HepG2 (cell line): Measurements from ENCODE around the gene PROC. TPM values are rescaled to one million over a fixed set of nuclear protein-coding genes. Genes with fewer than 3 reads are reported as not detected.

Experiments
- AGO2 ChIP-seq: fragments of 200-400 bp; formaldehyde crosslinking; optimal IDR thresholded peaks from 2 replicates; pipeline ENCODE3; 2017; ENCODE audit warnings: mild to moderate bottlenecking, low read depth, low read length, moderate library complexity
- BATF2 ChIP-seq: sonication (generic); formaldehyde crosslinking; IDR thresholded peaks from 2 replicates; pipeline ENCODE4 v1.8.0; 2022; ENCODE audit warnings: mild to moderate bottlenecking, missing genetic modification reagents, moderate library complexity
- DNMT1 ChIP-seq: sonication (generic); formaldehyde crosslinking; IDR thresholded peaks from 2 replicates; pipeline ENCODE4 v1.5.1; 2020; ENCODE audit warnings: mild to moderate bottlenecking, missing genetic modification reagents
- HHEX ChIP-seq: IDR thresholded peaks from 2 replicates; pipeline ENCODE4 v1.6.1; 2016; ENCODE audit warnings: control low read depth
- HMG20B ChIP-seq: conservative IDR thresholded peaks from 2 replicates; pipeline ENCODE4 v1.6.1; 2016; ENCODE audit warnings: missing genetic modification reagents, missing compliant biosample characterization
- KAT7 ChIP-seq: IDR thresholded peaks from 2 replicates; pipeline ENCODE4 v1.6.1; 2018; ENCODE audit warnings: borderline replicate concordance, missing compliant biosample characterization
- KIAA2018 ChIP-seq: sonication (generic); formaldehyde crosslinking; IDR thresholded peaks from 2 replicates; pipeline ENCODE4 v1.5.0; 2020; ENCODE audit warnings: mild to moderate bottlenecking, missing genetic modification reagents, borderline replicate concordance
- NFKB2 ChIP-seq: sonication (generic); formaldehyde crosslinking; IDR thresholded peaks from 2 replicates; pipeline ENCODE4 v1.4.0; 2020; ENCODE audit warnings: missing genetic modification reagents, borderline replicate concordance
- PITX1 ChIP-seq: sonication (generic); formaldehyde crosslinking; IDR thresholded peaks from 2 replicates; pipeline ENCODE4 v1.5.1; 2020; ENCODE audit warnings: mild to moderate bottlenecking, missing genetic modification reagents
- POLR2AphosphoS5 ChIP-seq: IDR thresholded peaks from 2 replicates; pipeline ENCODE4 v1.6.1; 2012; ENCODE audit warnings: low read depth, low read length
- RBM39 ChIP-seq: fragments of 200-400 bp; formaldehyde crosslinking; IDR thresholded peaks from one replicate; pipeline ENCODE4 v1.6.1; 2018; ENCODE audit warnings: antibody characterized with exemption, mild to moderate bottlenecking, low read depth, low read length; ENCODE audit not compliant: poor library complexity, severe bottlenecking
- ZBTB44 ChIP-seq: sonication (generic); formaldehyde crosslinking; IDR thresholded peaks from 2 replicates; pipeline ENCODE4 v1.4.0; 2020; ENCODE audit warnings: missing genetic modification reagents
- ZNF33B ChIP-seq: sonication (generic); formaldehyde crosslinking; IDR thresholded peaks from 2 replicates; pipeline ENCODE4 v1.5.1; 2020; ENCODE audit warnings: mild to moderate bottlenecking, missing genetic modification reagents
- ZNF513 ChIP-seq: sonication (generic); formaldehyde crosslinking; conservative IDR thresholded peaks from 2 replicates; pipeline ENCODE4 v1.5.0; 2020; ENCODE audit warnings: missing genetic modification reagents
- ZNF547 ChIP-seq: sonication (generic); formaldehyde crosslinking; IDR thresholded peaks from 2 replicates; pipeline ENCODE4 v1.5.1; 2020; ENCODE audit warnings: mild to moderate bottlenecking, missing genetic modification reagents
- ZNF567 ChIP-seq: sonication (generic); formaldehyde crosslinking; IDR thresholded peaks from 2 replicates; pipeline ENCODE4 v1.8.1; 2023; ENCODE audit warnings: mild to moderate bottlenecking, missing genetic modification reagents, borderline replicate concordance
- ZNF724P ChIP-seq: sonication (generic); formaldehyde crosslinking; IDR thresholded peaks from 2 replicates; pipeline ENCODE4 v1.8.0; 2022; ENCODE audit warnings: missing genetic modification reagents, borderline replicate concordance
- polyA plus RNA-seq, 8 experiments: library from polyadenylated mRNA; depleted of rRNA in 3 of 8; stranded (reverse) in 7 of 8; unstranded in 1 of 8; fragments of >200 nt; fragmentation: Illumina TruSeq in 4 of 8; extraction: Trizol in 4 of 8; gene quantifications; 2 replicates each; pipeline versions ENCODE4 v1.2.1 to v1.2.3, GENCODE V29; 2011 to 2016; ENCODE audit warnings: low read depth in 4 of 8, missing spikeins in 1 of 8, mixed read lengths in 1 of 8; ENCODE audit not compliant: insufficient read depth in 1 of 8
- total RNA-seq, 5 experiments: library from RNA; depleted of rRNA; stranded (reverse); fragments of >200 nt; fragmentation: Illumina TruSeq; extraction: Trizol; gene quantifications; 2 replicates each; pipeline ENCODE4 v1.2.3, GENCODE V29; 2016; ENCODE audit warnings: low read depth in 1 of 5

PROC gene
- total and polyA plus RNA-seq, 2 of the 13 experiments (the other 11 are each of a cell fraction or from before 2014, with no cell fraction given), result 134 to 185 TPM

GRCh38 chr2:127437056-127437455 lies 18.8 kb downstream of the PROC start (continued):
- TF ChIP-seq KIAA2018 (CRISPR knock-in tag) (0 out of 2 replicates have a peak, but pooled peaks have one; percentile 14), NFKB2 (no peak), KAT7 (no peak), BATF2 (no peak), ZNF547 (CRISPR knock-in tag) (no peak), POLR2AphosphoS5 (no peak), ZNF33B (CRISPR knock-in tag) (no peak), ZNF567 (CRISPR knock-in tag) (no peak), ZNF513 (no peak), HMG20B (CRISPR knock-in tag) (no peak), DNMT1 (no peak), ZNF724P (CRISPR knock-in tag) (no peak), HHEX (no peak), ZBTB44 (CRISPR knock-in tag) (no peak), RBM39 (no peak), PITX1 (peak; percentile 35; the same call in 1 of the 2 replicates), AGO2 (no peak)
